IMR-90 (cell line): ENCODE results near the gene SRGAP3. TPM values are rescaled to one million over a fixed set of nuclear protein-coding genes. Genes with fewer than 3 reads are reported as not detected.

ENCODE experiments used
- ATAC-seq: fragments of 200-7000 bp; cut with Tn5 transposase; 2 replicates; pipeline ENCODE4 v1.9.1; 2020; ENCODE audit warnings: low read depth, mild to moderate bottlenecking, moderate library complexity
- BruUV-seq: library from RNA; stranded (reverse); fragments of 400-500 nt; replicated peaks from 2 replicates; lab custom pipeline; 2021; lab: Mats Ljungman, UMichigan
- CTCF ChIA-PET: fragments of 300-600 bp; formaldehyde crosslinking; extraction: SDS; loops from one replicate; lab custom pipeline; 2021; ENCODE audit warnings: antibody characterized with exemption; lab: Yijun Ruan, JAX
- POLR2A ChIA-PET: fragments of 300-600 bp; sonication (Branson Sonifier 250); formaldehyde crosslinking; loops from one replicate; lab custom pipeline; 2022; ENCODE audit warnings: antibody characterized with exemption; ENCODE audit not compliant: unreplicated experiment; lab: Charles Lee
- DNase-seq: peaks from one replicate; pipeline ENCODE4 v3.0.0; 2013
- H2AFZ ChIP-seq: replicated peaks from 2 replicates; pipeline ENCODE3; 2013; ENCODE audit warnings: low read length, mild to moderate bottlenecking; ENCODE audit not compliant: poor library complexity
- H2AK5ac ChIP-seq: 2 replicates; pipeline ENCODE4 v1.6.1; 2013; ENCODE audit warnings: low read depth, low read length, inconsistent platforms
- H2AK9ac ChIP-seq: replicated peaks from 2 replicates; pipeline ENCODE3; 2013; ENCODE audit warnings: mild to moderate bottlenecking, low read depth, low read length, moderate library complexity; ENCODE audit not compliant: poor library complexity
- H2BK120ac ChIP-seq: 2 replicates; pipeline ENCODE4 v1.6.1; 2013; ENCODE audit warnings: low read depth, low read length, inconsistent platforms
- H2BK15ac ChIP-seq: 3 replicates; pipeline ENCODE4 v1.6.1; 2013; ENCODE audit warnings: low read depth, low read length, inconsistent platforms
- H2BK20ac ChIP-seq: 2 replicates; pipeline ENCODE4 v1.6.1; 2013; ENCODE audit warnings: low read depth, mild to moderate bottlenecking, inconsistent platforms, low read length, moderate library complexity
- H2BK5ac ChIP-seq: 2 replicates; pipeline ENCODE4 v1.6.1; 2013; ENCODE audit warnings: mild to moderate bottlenecking, low read depth, low read length, inconsistent platforms; ENCODE audit not compliant: poor library complexity, severe bottlenecking
- H3K14ac ChIP-seq: replicated peaks from 2 replicates; pipeline ENCODE4 v1.6.1; 2013; ENCODE audit warnings: low read depth, low read length, inconsistent platforms
- H3K18ac ChIP-seq: 2 replicates; pipeline ENCODE4 v1.6.1; 2013; ENCODE audit warnings: low read depth, low read length, control low read depth
- H3K23ac ChIP-seq: 2 replicates; pipeline ENCODE4 v1.6.1; 2013; ENCODE audit warnings: low read depth, low read length, inconsistent platforms
- H3K27ac ChIP-seq: 2 replicates; pipeline ENCODE4 v1.5.1; 2013; ENCODE audit warnings: mild to moderate bottlenecking, control low read depth, low read length; ENCODE audit not compliant: insufficient read depth
- H3K27me3 ChIP-seq: 2 replicates; pipeline ENCODE4 v1.6.1; 2013; ENCODE audit warnings: low read length; ENCODE audit not compliant: control insufficient read depth, insufficient read depth
- H3K36me3 ChIP-seq: 2 replicates; pipeline ENCODE4 v1.6.1; 2013; ENCODE audit warnings: low read length, mixed read lengths; ENCODE audit not compliant: control insufficient read depth, insufficient read depth
- H3K4ac ChIP-seq: 2 replicates; pipeline ENCODE4 v1.6.1; 2013; ENCODE audit warnings: low read depth, low read length, inconsistent platforms
- H3K4me1 ChIP-seq: 2 replicates; pipeline ENCODE4 v1.6.1; 2013; ENCODE audit warnings: low read length, mixed read lengths; ENCODE audit not compliant: control insufficient read depth, insufficient read depth
- H3K4me2 ChIP-seq: 2 replicates; pipeline ENCODE4 v1.6.1; 2013; ENCODE audit warnings: low read depth, mild to moderate bottlenecking, control low read depth, low read length, moderate library complexity
- H3K4me3 ChIP-seq: 2 replicates; pipeline ENCODE4 v1.5.1; 2013; ENCODE audit warnings: low read depth, mild to moderate bottlenecking, control low read depth, low read length, moderate library complexity; ENCODE audit not compliant: insufficient read depth
- H3K56ac ChIP-seq: 2 replicates; pipeline ENCODE4 v1.6.1; 2013; ENCODE audit warnings: low read length, inconsistent platforms; ENCODE audit not compliant: insufficient read depth; ENCODE audit errors: extremely low read depth
- H3K79me1 ChIP-seq, 2 experiments: 2 replicates each; pipeline ENCODE4 v1.6.1; 2013; ENCODE audit warnings: low read length in 2 of 2, inconsistent platforms in 1 of 2, low read depth in 1 of 2
- H3K9ac ChIP-seq: 2 replicates; pipeline ENCODE4 v1.6.1; 2013; ENCODE audit warnings: low read depth, low read length, control low read depth
- H3K9me1 ChIP-seq: 2 replicates; pipeline ENCODE4 v1.6.1; 2013; ENCODE audit warnings: low read length, inconsistent platforms; ENCODE audit not compliant: insufficient read depth
- H3K9me3 ChIP-seq: 2 replicates; pipeline ENCODE4 v1.6.1; 2013; ENCODE audit warnings: low read length; ENCODE audit not compliant: control insufficient read depth, insufficient read depth
- H4K20me1 ChIP-seq: 2 replicates; pipeline ENCODE4 v1.6.1; 2013; ENCODE audit warnings: low read length, inconsistent platforms; ENCODE audit not compliant: insufficient read depth
- H4K5ac ChIP-seq: 2 replicates; pipeline ENCODE4 v1.6.1; 2013; ENCODE audit warnings: mild to moderate bottlenecking, low read depth, low read length, control low read depth
- H4K8ac ChIP-seq, 2 experiments: 2 replicates each; pipeline ENCODE4 v1.6.1; 2013; ENCODE audit warnings: low read depth in 2 of 2, low read length in 2 of 2, control low read depth in 1 of 2, inconsistent platforms in 1 of 2
- H4K91ac ChIP-seq: 2 replicates; pipeline ENCODE4 v1.6.1; 2013; ENCODE audit warnings: low read depth, low read length, inconsistent platforms; ENCODE audit not compliant: insufficient read depth
- CHD1 ChIP-seq: IDR thresholded peaks from 2 replicates; pipeline ENCODE4 v1.6.1; 2012; ENCODE audit warnings: low read depth, low read length, improper control_type of control experiment
- FOS ChIP-seq: fragments of 150-350 bp; IDR thresholded peaks from 2 replicates; pipeline ENCODE4 v1.6.1; 2016; ENCODE audit warnings: low read depth, low read length
- RAD21 ChIP-seq: IDR thresholded peaks from 2 replicates; pipeline ENCODE4 v1.6.1; 2012; ENCODE audit warnings: low read length, improper control_type of control experiment
- RCOR1 ChIP-seq: IDR thresholded peaks from 2 replicates; pipeline ENCODE4 v1.6.1; 2012; ENCODE audit warnings: mild to moderate bottlenecking, low read length, improper control_type of control experiment; ENCODE audit not compliant: insufficient replicate concordance
- USF2 ChIP-seq: fragments of 150-350 bp; IDR thresholded peaks from 2 replicates; pipeline ENCODE4 v1.6.1; 2017; ENCODE audit warnings: mild to moderate bottlenecking, antibody characterized with exemption, low read length, low read depth
- WGBS, 2 experiments: methylation state at CpG; one replicate each; pipeline versions ENCODE4 v1.1.5 to v1.1.7; 2013; ENCODE audit warnings: missing lambda C conversion rate in 2 of 2; ENCODE audit not compliant: insufficient read length in 1 of 2; ENCODE audit errors: extremely low coverage in 2 of 2; 5-methylcytosine and 5-hydroxymethylcytosine counted together
- dilution Hi-C: fragments of 300-500 bp; cut with HindIII; formaldehyde crosslinking; loops from one replicate; pipeline ENCODE4 v1.14.3; 2018; ENCODE audit warnings: low sequenced_read_pairs; ENCODE audit not compliant: unreplicated experiment
- in situ Hi-C: fragments of 300-500 bp; cut with MboI; formaldehyde crosslinking; loops from 3 replicates; pipeline ENCODE4 v1.14.3; 2019; ENCODE audit warnings: low sequenced_read_pairs, inconsistent platforms, mixed read lengths
- intact Hi-C: fragments of 100-400 bp; cut with micrococcal nuclease; formaldehyde crosslinking; loops from 2 replicates; pipeline ENCODE4 v1.10.0; 2022
- polyA plus RNA-seq, 3 experiments: library from polyadenylated mRNA; depleted of rRNA; stranded (reverse); fragments of >200 nt; gene quantifications; 2 replicates each; pipeline ENCODE4 v1.2.3, GENCODE V29; 2012; ENCODE audit warnings: low replicate concordance in 1 of 3
- total RNA-seq: library from RNA; depleted of rRNA; stranded (reverse); fragments of >200 nt; gene quantifications from 2 replicates; pipeline ENCODE4 v1.2.3, GENCODE V29; 2012
- TF ChIP-seq, protein P1 (sequence below): conservative IDR thresholded peaks from 2 replicates; pipeline ENCODE4 v1.5.1; 2012; ENCODE audit warnings: mild to moderate bottlenecking, low read depth, low read length, improper control_type of control experiment

Gene SRGAP3
- total and polyA plus RNA-seq, 2 of the 4 experiments (the other 2 are of a cell fraction), result 0.68 to 1.4 TPM

DNA sequence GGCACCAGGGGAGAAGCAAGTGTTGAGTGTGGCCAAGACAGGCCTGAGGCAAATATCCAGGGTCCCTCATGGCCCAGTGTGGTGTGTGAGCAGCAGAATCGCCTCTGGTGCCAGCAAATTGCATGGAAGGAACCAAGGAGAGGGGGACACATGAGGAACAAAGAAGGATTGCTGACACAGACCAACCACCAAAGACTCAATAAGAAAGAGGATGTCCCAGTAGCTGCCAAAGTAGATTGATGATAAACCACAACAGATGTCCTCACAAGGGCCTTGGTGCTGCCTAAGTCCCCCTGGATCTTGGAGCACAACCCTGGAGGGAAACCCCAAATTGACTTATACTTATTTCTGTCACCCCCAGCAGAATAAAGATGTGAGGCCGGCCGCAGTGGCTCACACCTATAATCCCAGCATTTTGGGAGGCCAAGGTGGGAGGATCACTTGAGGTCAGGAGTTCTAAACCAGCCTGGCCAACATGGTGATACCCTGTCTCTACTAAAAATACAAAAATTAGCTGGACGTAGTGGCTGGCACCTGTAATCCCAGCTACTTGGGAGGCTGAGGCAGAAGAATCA, 10.6 kb downstream of the SRGAP3 start:
- no TSS peak for BruUV-seq
- Histone ChIP-seq H2AK5ac (no peak overlapping the region), H2AK9ac (no peak overlapping the region), H4K91ac (no peak overlapping the region), H3K23ac (no peak overlapping the region), H3K36me3 (no peaks in the 10 kb centered on the region), H2BK20ac (no peak overlapping the region), H3K56ac (no peak overlapping the region), H3K79me1 (no peaks in the 10 kb centered on the region), H3K4me2 (no peak overlapping the region), H3K9me1 (no peaks in the 10 kb centered on the region), H2BK5ac (no peak overlapping the region), H3K4ac (no peak overlapping the region), H3K18ac (no peak overlapping the region), H3K27me3 (no peaks in the 10 kb centered on the region; the same call in 1 of the 2 replicates), H4K8ac (no peak overlapping the region), H4K20me1 (no peaks in the 10 kb centered on the region), H3K9me3 (no peaks in the 10 kb centered on the region), H3K9ac (no peak overlapping the region), H3K27ac (no peak overlapping the region), H3K14ac (no peak overlapping the region), H2BK120ac (no peak overlapping the region), H3K4me3 (no peak overlapping the region), H2BK15ac (no peak overlapping the region), H4K5ac (no peak overlapping the region), H3K4me1 (no peaks in the 10 kb centered on the region), H2AFZ (no peak overlapping the region)
- dilution Hi-C loops, result no loop called here
- ATAC-seq, result no peak
- WGBS, 2 experiments, result no CpG with 5 or more reads among the region's 4 CpGs
- POLR2A ChIA-PET, result no interaction called here
- CTCF ChIA-PET, result no interaction called here
- TF ChIP-seq RAD21, result no peak
- no peak for TF ChIP-seq USF2
- TF ChIP-seq FOS, result no peak
- TF ChIP-seq RCOR1, result no peak
- no peak for TF ChIP-seq CHD1
- TF ChIP-seq, protein P1, sequence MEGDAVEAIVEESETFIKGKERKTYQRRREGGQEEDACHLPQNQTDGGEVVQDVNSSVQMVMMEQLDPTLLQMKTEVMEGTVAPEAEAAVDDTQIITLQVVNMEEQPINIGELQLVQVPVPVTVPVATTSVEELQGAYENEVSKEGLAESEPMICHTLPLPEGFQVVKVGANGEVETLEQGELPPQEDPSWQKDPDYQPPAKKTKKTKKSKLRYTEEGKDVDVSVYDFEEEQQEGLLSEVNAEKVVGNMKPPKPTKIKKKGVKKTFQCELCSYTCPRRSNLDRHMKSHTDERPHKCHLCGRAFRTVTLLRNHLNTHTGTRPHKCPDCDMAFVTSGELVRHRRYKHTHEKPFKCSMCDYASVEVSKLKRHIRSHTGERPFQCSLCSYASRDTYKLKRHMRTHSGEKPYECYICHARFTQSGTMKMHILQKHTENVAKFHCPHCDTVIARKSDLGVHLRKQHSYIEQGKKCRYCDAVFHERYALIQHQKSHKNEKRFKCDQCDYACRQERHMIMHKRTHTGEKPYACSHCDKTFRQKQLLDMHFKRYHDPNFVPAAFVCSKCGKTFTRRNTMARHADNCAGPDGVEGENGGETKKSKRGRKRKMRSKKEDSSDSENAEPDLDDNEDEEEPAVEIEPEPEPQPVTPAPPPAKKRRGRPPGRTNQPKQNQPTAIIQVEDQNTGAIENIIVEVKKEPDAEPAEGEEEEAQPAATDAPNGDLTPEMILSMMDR, result no peak
- DNase-seq, result no peak
- in situ Hi-C loops, result no loop called here
- intact Hi-C loops, result no loop called here
